ENCODE results near the gene PDXP. TPM values are rescaled to one million over a fixed set of nuclear protein-coding genes. Genes with fewer than 3 reads are reported as not detected.

Gene PDXP
- total and polyA plus RNA-seq, 2 of the 13 experiments (the other 11 are each of a cell fraction or from before 2014, with no cell fraction given), result 58.2 to 70.6 TPM

DNA sequence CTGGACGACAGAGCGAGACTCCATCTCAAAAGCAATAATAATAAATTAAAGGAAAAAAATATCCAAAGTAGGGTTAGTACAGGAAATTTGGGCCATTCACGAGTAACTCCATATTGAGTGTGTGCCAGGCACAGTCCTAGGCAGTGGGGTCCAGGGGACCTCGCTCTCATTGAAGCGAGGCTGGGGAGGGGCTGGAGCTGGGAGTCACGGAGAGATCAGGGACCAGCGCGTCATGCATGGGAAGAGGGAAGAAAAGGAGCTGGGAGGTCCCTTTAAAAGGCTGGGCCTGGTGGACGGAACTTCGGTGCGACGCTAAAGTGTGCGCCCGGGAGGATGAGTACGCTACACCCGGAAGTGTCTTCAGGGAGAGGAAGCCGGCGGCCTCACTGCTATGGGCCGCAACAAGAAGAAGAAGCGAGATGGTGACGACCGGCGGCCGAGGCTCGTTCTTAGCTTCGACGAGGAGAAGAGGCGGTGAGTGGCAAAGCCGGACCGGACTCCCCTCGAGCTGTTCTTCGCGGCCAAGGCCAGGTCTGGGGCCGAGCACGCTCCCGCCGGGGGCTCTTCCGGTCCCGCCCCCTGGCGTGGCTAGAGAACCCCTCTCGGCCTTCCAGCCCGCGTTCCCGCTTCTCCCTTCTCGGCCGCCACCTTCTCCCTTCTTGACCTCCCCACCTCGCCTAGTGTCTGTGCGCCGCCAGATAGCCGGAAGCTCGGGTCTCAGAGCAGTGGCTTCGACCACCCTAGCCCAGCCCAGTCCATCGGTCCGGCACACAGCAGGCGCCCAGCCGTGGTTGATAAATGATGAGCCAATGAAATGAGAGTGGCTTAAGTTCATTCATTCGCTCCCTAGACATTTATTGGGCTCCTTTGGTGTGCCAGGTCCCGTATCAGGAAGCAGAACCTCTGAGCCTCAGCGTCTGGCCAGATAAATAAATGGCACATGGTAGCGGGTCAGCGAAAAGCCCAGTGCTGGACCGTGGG lies 27.8 kb downstream of the PDXP start, which contains the start of gene NOL12 (continued):
- TF ChIP-seq ZSCAN25 (CRISPR knock-in tag; IDR thresholded peaks at IDR 0.05), result peak; percentile 66
- TF ChIP-seq ARID5B (CRISPR knock-in tag; IDR thresholded peaks at IDR 0.05), result peak; percentile 55; the same call in 1 of the 2 replicates
- no peak for TF ChIP-seq SMARCC2 (IDR thresholded peaks at IDR 0.05)
- TF ChIP-seq ZNF256 (CRISPR knock-in tag; conservative IDR thresholded peaks at IDR 0.05), result 0 out of 2 replicates have a peak, but pooled peaks have one; percentile 64
- no peak; the same call in 1 of the 2 replicates for TF ChIP-seq ZBTB21 (CRISPR knock-in tag; IDR thresholded peaks at IDR 0.05)
- no peak for TF ChIP-seq LCORL (IDR thresholded peaks at IDR 0.05)
- peak; percentile 79 for TF ChIP-seq LCORL (CRISPR knock-in tag; IDR thresholded peaks at IDR 0.05)
- TF ChIP-seq, protein P1, sequence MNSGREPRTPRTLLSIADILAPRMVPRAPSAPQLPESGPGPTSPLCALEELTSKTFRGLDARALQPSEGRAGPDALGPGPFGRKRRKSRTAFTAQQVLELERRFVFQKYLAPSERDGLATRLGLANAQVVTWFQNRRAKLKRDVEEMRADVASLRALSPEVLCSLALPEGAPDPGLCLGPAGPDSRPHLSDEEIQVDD (CRISPR knock-in tag; IDR thresholded peaks at IDR 0.05; ENCODE audit: borderline replicate concordance), result no peak
- TF ChIP-seq HOXA3 (CRISPR knock-in tag; IDR thresholded peaks at IDR 0.05), result peak; percentile 89
- TF ChIP-seq NCOA2 (CRISPR knock-in tag; IDR thresholded peaks at IDR 0.05), result peak; percentile 45; the same call in 1 of the 2 replicates
- TF ChIP-seq MIER2 (CRISPR knock-in tag; IDR thresholded peaks at IDR 0.05), result no peak
- TF ChIP-seq SMYD3 (CRISPR knock-in tag; IDR thresholded peaks at IDR 0.05), result peak; percentile 50; the same call in 1 of the 2 replicates
- TF ChIP-seq ZNF644 (CRISPR knock-in tag; IDR thresholded peaks at IDR 0.05; ENCODE audit: low read depth), result no peak
- no peak for TF ChIP-seq EEA1 (CRISPR knock-in tag; IDR thresholded peaks at IDR 0.05; ENCODE audit: borderline replicate concordance)
- no peak for TF ChIP-seq MTA3 (CRISPR knock-in tag; IDR thresholded peaks at IDR 0.05)
- TF ChIP-seq ZNF790 (CRISPR knock-in tag; IDR thresholded peaks at IDR 0.05; ENCODE audit: borderline replicate concordance), result peak; percentile 62; the same call in 1 of the 2 replicates
- TF ChIP-seq XRCC5 (optimal IDR thresholded peaks at IDR 0.05; ENCODE audit: low read length), result peak; percentile 97
- TF ChIP-seq, protein P2, sequence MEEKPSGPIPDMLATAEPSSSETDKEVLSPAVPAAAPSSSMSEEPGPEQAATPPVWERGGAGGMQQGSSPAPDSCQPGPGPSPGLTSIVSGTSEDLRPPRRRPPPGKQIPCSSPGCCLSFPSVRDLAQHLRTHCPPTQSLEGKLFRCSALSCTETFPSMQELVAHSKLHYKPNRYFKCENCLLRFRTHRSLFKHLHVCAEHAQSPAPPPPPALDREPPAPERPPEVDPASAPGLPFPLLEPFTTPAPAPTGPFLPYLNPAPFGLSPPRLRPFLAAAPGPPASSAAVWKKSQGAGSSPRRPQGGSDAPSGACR (CRISPR knock-in tag; IDR thresholded peaks at IDR 0.05), result peak; percentile 70; the same call in 1 of the 2 replicates
- TF ChIP-seq CEBPG (CRISPR knock-in tag; IDR thresholded peaks at IDR 0.05), result 0 out of 2 replicates have a peak, but pooled peaks have one; percentile 15
- TF ChIP-seq ZNF235 (CRISPR knock-in tag; IDR thresholded peaks at IDR 0.05; ENCODE audit: borderline replicate concordance), result no peak; the same call in 1 of the 2 replicates
- TF ChIP-seq PLRG1 (conservative IDR thresholded peaks at IDR 0.05), result no peak
- no peak for TF ChIP-seq MBNL3 (CRISPR knock-in tag; conservative IDR thresholded peaks at IDR 0.05)
- TF ChIP-seq ZNF773 (CRISPR knock-in tag; IDR thresholded peaks at IDR 0.05; ENCODE audit: borderline replicate concordance), result no peak
- no peak for TF ChIP-seq CCAR2 (optimal IDR thresholded peaks at IDR 0.05; ENCODE audit: low read depth, low read length)
- peak; percentile 61; the same call in 1 of the 2 replicates for TF ChIP-seq AHR (CRISPR knock-in tag; IDR thresholded peaks at IDR 0.05)
- TF ChIP-seq MATR3 (CRISPR knock-in tag; IDR thresholded peaks at IDR 0.05), result no peak

All from HepG2 (cell line).